H1 (cell line): Measurements from ENCODE around the gene SLC35B4. TPM values are rescaled to one million over a fixed set of nuclear protein-coding genes. Genes with fewer than 3 reads are reported as not detected.

Experiments
- CTCF ChIA-PET: fragments of 300-600 bp; sonication (Branson Sonifier 250); formaldehyde crosslinking; loops from one replicate; lab custom pipeline; 2021; ENCODE audit not compliant: partially characterized antibody; lab: Charles Lee
- POLR2A ChIA-PET: fragments of 300-600 bp; sonication (Branson Sonifier 250); formaldehyde crosslinking; loops from one replicate; lab custom pipeline; 2021; ENCODE audit warnings: inconsistent platforms; ENCODE audit not compliant: partially characterized antibody; lab: Charles Lee
- DNase-seq, 2 experiments: peaks; one replicate each; pipeline versions ENCODE4 v3.0.0 to v3.0.0-alpha.2; 2010 to 2022; ENCODE audit warnings: low spot score in 2 of 2, low read depth in 1 of 2, mixed read lengths in 1 of 2
- FAIRE-seq: peaks from 2 replicates; lab custom pipeline; 2011; peaks lifted over from hg19 to GRCh38; lab: Jason Lieb, UNC
- H2AFZ ChIP-seq: 2 replicates; pipeline ENCODE4 v1.8.1; 2012; ENCODE audit warnings: low read length, inconsistent platforms
- H2AK5ac ChIP-seq: 2 replicates; pipeline ENCODE4 v1.6.1; 2013; ENCODE audit warnings: low read depth, low read length
- H2BK120ac ChIP-seq: replicated peaks from 2 replicates; pipeline ENCODE3; 2013; ENCODE audit warnings: low read depth, low read length, inconsistent platforms
- H2BK12ac ChIP-seq: 2 replicates; pipeline ENCODE4 v1.6.1; 2013; ENCODE audit warnings: low read depth, low read length
- H2BK15ac ChIP-seq: 2 replicates; pipeline ENCODE4 v1.6.1; 2013; ENCODE audit warnings: low read length
- H2BK20ac ChIP-seq: 2 replicates; pipeline ENCODE4 v1.6.1; 2013; ENCODE audit warnings: low read length
- H2BK5ac ChIP-seq: 2 replicates; pipeline ENCODE4 v1.6.1; 2013; ENCODE audit warnings: low read depth, low read length
- H3K14ac ChIP-seq: 2 replicates; pipeline ENCODE4 v1.6.1; 2013; ENCODE audit warnings: inconsistent platforms; ENCODE audit not compliant: insufficient read length
- H3K18ac ChIP-seq: 2 replicates; pipeline ENCODE4 v1.6.1; 2013; ENCODE audit warnings: low read length; ENCODE audit errors: extremely low read depth
- H3K23ac ChIP-seq: 2 replicates; pipeline ENCODE4 v1.6.1; 2013; ENCODE audit warnings: inconsistent platforms; ENCODE audit not compliant: insufficient read length
- H3K23me2 ChIP-seq: 2 replicates; pipeline ENCODE4 v1.6.1; 2013; ENCODE audit warnings: low read depth, low read length
- H3K27ac ChIP-seq: 2 replicates; pipeline ENCODE4 v1.6.1; 2011; ENCODE audit warnings: low read depth, low read length, inconsistent platforms
- H3K27me3 ChIP-seq, 4 experiments: replicated peaks in 1 of 4; 1 replicate in 1 of 4; 2 replicates in 3 of 4; pipeline versions ENCODE4 v1.6.1 to v1.8.1; 2011 to 2013; ENCODE audit warnings: low read length in 3 of 4, mild to moderate bottlenecking in 3 of 4, inconsistent platforms in 2 of 4, mixed read lengths in 2 of 4, moderate library complexity in 1 of 4; ENCODE audit not compliant: control insufficient read depth in 3 of 4, insufficient read depth in 3 of 4; ENCODE audit errors: extremely low read depth in 1 of 4
- H3K36me3 ChIP-seq, 4 experiments: 2 replicates each; pipeline versions ENCODE4 v1.6.1 to v1.8.1; 2011 to 2013; ENCODE audit warnings: mild to moderate bottlenecking in 4 of 4, low read length in 3 of 4, moderate library complexity in 2 of 4, control low read depth in 1 of 4, inconsistent platforms in 1 of 4; ENCODE audit not compliant: insufficient read depth in 4 of 4, control insufficient read depth in 2 of 4
- H3K4ac ChIP-seq: replicated peaks from 2 replicates; pipeline ENCODE3; 2013; ENCODE audit warnings: low read length, low read depth, mixed read lengths, inconsistent platforms; ENCODE audit not compliant: insufficient read length
- H3K4me1 ChIP-seq, 4 experiments: replicated peaks in 1 of 4; 1 replicate in 1 of 4; 2 replicates in 3 of 4; pipeline versions ENCODE4 v1.6.1 to v1.8.1; 2011 to 2013; ENCODE audit warnings: low read length in 3 of 4, inconsistent platforms in 2 of 4, mixed read lengths in 1 of 4; ENCODE audit not compliant: insufficient read depth in 4 of 4, control insufficient read depth in 3 of 4
- H3K4me2 ChIP-seq, 2 experiments: 2 replicates each; pipeline versions ENCODE4 v1.6.1 to v1.8.1; 2011 to 2013; ENCODE audit warnings: low read depth in 2 of 2, low read length in 2 of 2, control low read depth in 1 of 2, inconsistent platforms in 1 of 2, mild to moderate bottlenecking in 1 of 2; ENCODE audit not compliant: insufficient read depth in 1 of 2
- H3K4me3 ChIP-seq, 4 experiments: fragments of 200-600, 300-600 bp in 1 of 4; sonication (generic), shearing (Covaris generic), sonication (Bioruptor Twin) in 1 of 4; 2 replicates each; pipeline versions ENCODE4 v1.5.1 to v1.8.1; 2011 to 2016; ENCODE audit warnings: low read length in 4 of 4, low read depth in 3 of 4, control low read depth in 2 of 4, inconsistent platforms in 2 of 4, mild to moderate bottlenecking in 2 of 4, mixed read lengths in 1 of 4, moderate library complexity in 1 of 4; ENCODE audit not compliant: insufficient read depth in 2 of 4; ENCODE audit errors: extremely low read depth in 1 of 4
- H3K56ac ChIP-seq: replicated peaks from 2 replicates; pipeline ENCODE3; 2013; ENCODE audit warnings: low read depth, mild to moderate bottlenecking, mixed read lengths, low read length, inconsistent platforms; ENCODE audit not compliant: insufficient read length
- H3K79me1 ChIP-seq: 2 replicates; pipeline ENCODE4 v1.6.1; 2013; ENCODE audit warnings: low read depth, low read length, control low read depth
- H3K79me2 ChIP-seq, 2 experiments: 2 replicates each; pipeline versions ENCODE4 v1.6.1 to v1.8.1; 2012 to 2013; ENCODE audit warnings: low read length in 2 of 2, mild to moderate bottlenecking in 2 of 2, inconsistent platforms in 1 of 2; ENCODE audit not compliant: insufficient read depth in 2 of 2, control insufficient read depth in 1 of 2
- H3K9ac ChIP-seq, 4 experiments: replicated peaks in 1 of 4; 1 replicate in 1 of 4; 2 replicates in 3 of 4; pipeline versions ENCODE4 v1.6.1 to v1.8.1; 2011 to 2013; ENCODE audit warnings: low read depth in 3 of 4, low read length in 3 of 4, control low read depth in 2 of 4, mild to moderate bottlenecking in 2 of 4, moderate library complexity in 2 of 4, inconsistent platforms in 1 of 4; ENCODE audit errors: extremely low read depth in 1 of 4
- H3K9me3 ChIP-seq, 2 experiments: 2 replicates each; pipeline versions ENCODE4 v1.6.1 to v1.8.1; 2012 to 2013; ENCODE audit warnings: mild to moderate bottlenecking in 2 of 2, moderate library complexity in 2 of 2, control low read depth in 1 of 2, inconsistent platforms in 1 of 2, low read depth in 1 of 2, low read length in 1 of 2, mixed read lengths in 1 of 2; ENCODE audit not compliant: insufficient read depth in 2 of 2
- H4K20me1 ChIP-seq, 2 experiments: replicated peaks in 1 of 2; 2 replicates each; pipeline versions ENCODE3 to v1.8.1; 2011 to 2013; ENCODE audit warnings: inconsistent platforms in 2 of 2, low read length in 2 of 2, mild to moderate bottlenecking in 1 of 2; ENCODE audit not compliant: insufficient read depth in 2 of 2, control insufficient read depth in 1 of 2
- H4K5ac ChIP-seq: 2 replicates; pipeline ENCODE4 v1.6.1; 2013; ENCODE audit warnings: low read length, low read depth, mixed read lengths, inconsistent platforms; ENCODE audit not compliant: insufficient read length
- H4K8ac ChIP-seq: 2 replicates; pipeline ENCODE4 v1.8.0; 2013; ENCODE audit warnings: mild to moderate bottlenecking, moderate library complexity, low read length, inconsistent platforms; ENCODE audit not compliant: insufficient read depth; ENCODE audit errors: extremely low read depth
- H4K91ac ChIP-seq: replicated peaks from 2 replicates; pipeline ENCODE3; 2013; ENCODE audit warnings: low read length, mixed read lengths, inconsistent platforms; ENCODE audit not compliant: insufficient read length
- CTBP2 ChIP-seq: IDR thresholded peaks from 2 replicates; pipeline ENCODE4 v1.7.0; 2011; ENCODE audit warnings: borderline replicate concordance, mild to moderate bottlenecking, moderate library complexity, mixed read lengths, low read length; ENCODE audit not compliant: insufficient read depth, insufficient read length
- HDAC6 ChIP-seq: IDR thresholded peaks from one replicate; pipeline ENCODE4 v1.7.1; 2012; ENCODE audit warnings: low read depth, mild to moderate bottlenecking, inconsistent platforms, low read length, moderate library complexity
- JUN ChIP-seq: IDR thresholded peaks from 2 replicates; pipeline ENCODE4 v1.6.1; 2011; ENCODE audit warnings: low read depth, mild to moderate bottlenecking, improper control_type of control experiment, low read length
- KDM5A ChIP-seq: fragments of 200-600 bp; IDR thresholded peaks from 2 replicates; pipeline ENCODE4 v1.7.1; 2012; ENCODE audit warnings: mild to moderate bottlenecking, low read length, inconsistent platforms, mixed read lengths
- SUZ12 ChIP-seq: fragments of 200-600 bp; sonication (generic); IDR thresholded peaks from 2 replicates; pipeline ENCODE4 v1.6.1; 2012; ENCODE audit warnings: mild to moderate bottlenecking, inconsistent platforms, low read length, moderate library complexity, mixed read lengths
- WGBS, 2 experiments: shearing (Covaris generic) in 1 of 2; methylation state at CpG; one replicate each; pipeline versions ENCODE4 v1.1.6 to v1.1.7; 2013 to 2015; ENCODE audit warnings: low lambda C conversion rate in 2 of 2, mixed read lengths in 2 of 2, inconsistent platforms in 1 of 2, low coverage in 1 of 2, missing lambda C conversion rate in 1 of 2; ENCODE audit not compliant: insufficient replicate concordance in 2 of 2, insufficient coverage in 1 of 2, insufficient read length in 1 of 2; ENCODE audit errors: extremely low coverage in 1 of 2, missing lambda C conversion rate in 1 of 2; 5-methylcytosine and 5-hydroxymethylcytosine counted together
- polyA plus RNA-seq, 7 experiments: library from polyadenylated mRNA; depleted of rRNA in 3 of 7; stranded (reverse) in 5 of 7; unstranded in 2 of 7; fragments of >200 nt in 5 of 7; fragments of 200-250 nt in 2 of 7; gene quantifications; 1 replicate in 5 of 7; 2 replicates in 1 of 7; 4 replicates in 1 of 7; pipeline versions ENCODE4 v1.2.1 to v1.2.3, GENCODE V29; 2011 to 2013; ENCODE audit warnings: missing spikeins in 2 of 7, mixed read lengths in 2 of 7
- total RNA-seq: library from RNA; stranded (reverse); fragmentation: NEBNext Ultra II Directional; extraction: Animal tissue kit (Norgen Biotek cat#: 25700); gene quantifications from 2 replicates; pipeline ENCODE4 v1.2.1, GENCODE V29; 2021

SLC35B4 gene
- total and polyA plus RNA-seq, 2 of the 8 experiments (the other 6 are each of a cell fraction or from before 2014, with no cell fraction given) = 28.9 to 34.6 TPM

DNA sequence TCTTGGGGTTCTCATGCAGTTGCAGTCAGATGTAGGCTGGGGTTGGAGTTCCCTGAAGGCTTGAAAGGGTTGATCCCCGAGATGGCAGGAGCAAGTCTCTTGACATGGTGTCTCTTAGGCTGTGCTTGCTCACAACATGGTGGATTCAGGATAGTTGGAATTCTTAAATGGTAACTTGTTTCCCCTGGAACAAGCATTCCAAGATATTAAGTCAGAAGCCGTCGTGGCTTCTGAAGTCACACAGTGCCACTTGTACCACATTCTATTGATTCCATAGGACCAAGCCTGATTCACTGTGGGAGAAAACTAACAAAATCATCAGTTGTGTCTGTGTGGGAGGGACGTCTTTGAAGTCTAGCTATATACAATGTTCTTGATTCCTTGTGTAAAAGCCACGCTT lies 3.5 kb upstream of the SLC35B4 start:
- no peak overlapping the region for H2AFZ ChIP-seq
- no peaks in the 10 kb centered on the region; a peak in 1 of 7 replicates for H3K4me1 ChIP-seq
- WGBS, 2 experiments = 84% methylated on average over 5 of the region's 5 CpGs; no CpG with 5 or more reads in 1 of the 2 experiments
- H3K14ac ChIP-seq = no peak overlapping the region
- H3K18ac ChIP-seq = no peak overlapping the region
- H3K4ac ChIP-seq = no peak overlapping the region
- H3K23me2 ChIP-seq = peaks cover 4% of the 10 kb centered on the region
- no peak overlapping the region for H4K91ac ChIP-seq
- H3K79me1 ChIP-seq = peaks cover 2% of the 10 kb centered on the region; the same call in 1 of the 2 replicates
- no peak overlapping the region for H3K23ac ChIP-seq
- H2BK12ac ChIP-seq = no peak overlapping the region; the same call in 1 of the 2 replicates
- no peak for FAIRE-seq
- no peak overlapping the region for H4K8ac ChIP-seq
- no peaks in the 10 kb centered on the region for H4K20me1 ChIP-seq
- no peak overlapping the region for H2BK120ac ChIP-seq
- no peak overlapping the region for H3K9ac ChIP-seq
- H3K27me3 ChIP-seq = no peaks in the 10 kb centered on the region
- H3K36me3 ChIP-seq = no peaks in the 10 kb centered on the region
- H2BK20ac ChIP-seq = no peak overlapping the region
- H3K56ac ChIP-seq = no peak overlapping the region
- no peak overlapping the region for H2BK5ac ChIP-seq
- H3K4me3 ChIP-seq = no peak overlapping the region
- no peak overlapping the region for H3K27ac ChIP-seq
- H3K79me2 ChIP-seq = peaks cover 0 to 10% of the 10 kb centered on the region in 2 experiments; a peak in 2 of 4 replicates
- H3K4me2 ChIP-seq = no peak overlapping the region
- no peak for DNase-seq
- H4K5ac ChIP-seq = no peak overlapping the region
- no peaks in the 10 kb centered on the region for H3K9me3 ChIP-seq
- no peak overlapping the region for H2AK5ac ChIP-seq
- H2BK15ac ChIP-seq = no peak overlapping the region
- CTCF ChIA-PET = no interaction called here
- POLR2A ChIA-PET = no interaction called here
- no peak for TF ChIP-seq SUZ12
- no peak for TF ChIP-seq HDAC6
- no peak for TF ChIP-seq JUN
- TF ChIP-seq KDM5A = no peak
- no peak for TF ChIP-seq CTBP2
